Ovary (tissue), 3 donors: ENCODE results near the gene L3MBTL2.

Experiments used
- EP300 ChIP-seq: sonication (generic); formaldehyde crosslinking; IDR thresholded peaks from one replicate; pipeline ENCODE4 v1.6.1; 2017; ENCODE audit warnings: antibody characterized with exemption
- POLR2A ChIP-seq: fragments of 450-650 bp; IDR thresholded peaks from one replicate; pipeline ENCODE4 v1.6.1; 2017; ENCODE audit warnings: antibody characterized with exemption, mild to moderate bottlenecking, moderate library complexity
- TF ChIP-seq, protein P1 (sequence below), 3 donors: fragments of 450-650 bp in 2 of 3; fragments of 200-600 bp in 1 of 3; IDR thresholded peaks; one replicate each; pipeline versions ENCODE4 v1.5.1 to v1.8.0; 2016 to 2022; ENCODE audit warnings: antibody characterized with exemption in 3 of 3, mild to moderate bottlenecking in 1 of 3
- donor health status: DM: no; HTN: no; CAD: no.

DNA sequence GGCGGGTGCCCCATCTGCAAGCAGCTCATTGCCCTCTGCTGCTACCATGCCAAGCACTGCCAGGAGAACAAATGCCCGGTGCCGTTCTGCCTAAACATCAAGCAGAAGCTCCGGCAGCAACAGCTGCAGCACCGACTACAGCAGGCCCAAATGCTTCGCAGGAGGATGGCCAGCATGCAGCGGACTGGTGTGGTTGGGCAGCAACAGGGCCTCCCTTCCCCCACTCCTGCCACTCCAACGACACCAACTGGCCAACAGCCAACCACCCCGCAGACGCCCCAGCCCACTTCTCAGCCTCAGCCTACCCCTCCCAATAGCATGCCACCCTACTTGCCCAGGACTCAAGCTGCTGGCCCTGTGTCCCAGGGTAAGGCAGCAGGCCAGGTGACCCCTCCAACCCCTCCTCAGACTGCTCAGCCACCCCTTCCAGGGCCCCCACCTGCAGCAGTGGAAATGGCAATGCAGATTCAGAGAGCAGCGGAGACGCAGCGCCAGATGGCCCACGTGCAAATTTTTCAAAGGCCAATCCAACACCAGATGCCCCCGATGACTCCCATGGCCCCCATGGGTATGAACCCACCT lies 28.0 kb upstream of the L3MBTL2 start:
- TF ChIP-seq, protein P1, sequence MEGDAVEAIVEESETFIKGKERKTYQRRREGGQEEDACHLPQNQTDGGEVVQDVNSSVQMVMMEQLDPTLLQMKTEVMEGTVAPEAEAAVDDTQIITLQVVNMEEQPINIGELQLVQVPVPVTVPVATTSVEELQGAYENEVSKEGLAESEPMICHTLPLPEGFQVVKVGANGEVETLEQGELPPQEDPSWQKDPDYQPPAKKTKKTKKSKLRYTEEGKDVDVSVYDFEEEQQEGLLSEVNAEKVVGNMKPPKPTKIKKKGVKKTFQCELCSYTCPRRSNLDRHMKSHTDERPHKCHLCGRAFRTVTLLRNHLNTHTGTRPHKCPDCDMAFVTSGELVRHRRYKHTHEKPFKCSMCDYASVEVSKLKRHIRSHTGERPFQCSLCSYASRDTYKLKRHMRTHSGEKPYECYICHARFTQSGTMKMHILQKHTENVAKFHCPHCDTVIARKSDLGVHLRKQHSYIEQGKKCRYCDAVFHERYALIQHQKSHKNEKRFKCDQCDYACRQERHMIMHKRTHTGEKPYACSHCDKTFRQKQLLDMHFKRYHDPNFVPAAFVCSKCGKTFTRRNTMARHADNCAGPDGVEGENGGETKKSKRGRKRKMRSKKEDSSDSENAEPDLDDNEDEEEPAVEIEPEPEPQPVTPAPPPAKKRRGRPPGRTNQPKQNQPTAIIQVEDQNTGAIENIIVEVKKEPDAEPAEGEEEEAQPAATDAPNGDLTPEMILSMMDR (IDR thresholded peaks at IDR 0.05): no peak
- TF ChIP-seq POLR2A: no peak
- TF ChIP-seq EP300: no peak
